Measurements from ENCODE around the gene EDA.

- TF ChIP-seq CTCF (IDR thresholded peaks at IDR 0.05) (no peak), POLR2A (IDR thresholded peaks at IDR 0.05) (no peak), EP300 (IDR thresholded peaks at IDR 0.05) (no peak)
These were observed 197.8 kb downstream of the EDA start for GRCh38 chrX:69813677-69814076.
